NCI-H446 (cell line): ENCODE data around the gene PDSS1.

Experiments used
- DNase-seq, 2 experiments: peaks; one replicate each; lab custom pipeline; 2025; lab: John Stamatoyannopoulos, UW

Gene PDSS1

GRCh38 chr10:26699631-26700030 lies 2.1 kb downstream of the PDSS1 start:
- DNase-seq, result no peak

- no peak for DNase-seq
These were observed 3.6 kb downstream of the PDSS1 start for GRCh38 chr10:26700884-26701630.

GRCh38 chr10:26703096-26703495 lies 5.6 kb downstream of the PDSS1 start:
- DNase-seq, result no peak

- no peak for DNase-seq
These were observed 6.5 kb downstream of the PDSS1 start for GRCh38 chr10:26703974-26704373.

GRCh38 chr10:26706206-26706605 lies 8.7 kb downstream of the PDSS1 start:
- no peak for DNase-seq

- DNase-seq, result no peak
These were observed 9.4 kb downstream of the PDSS1 start for GRCh38 chr10:26706936-26707335.

- no peak for DNase-seq
These were observed 13.8 kb downstream of the PDSS1 start for GRCh38 chr10:26711324-26711723.

- DNase-seq, result no peak
These were observed 17.1 kb downstream of the PDSS1 start for GRCh38 chr10:26714415-26715136.

- DNase-seq, result no peak
These were observed 17.6 kb downstream of the PDSS1 start for GRCh38 chr10:26715137-26715487.

GRCh38 chr10:26717476-26717875 lies 20.0 kb downstream of the PDSS1 start:
- DNase-seq, result no peak

- no peak for DNase-seq
These were observed 24.1 kb downstream of the PDSS1 start for GRCh38 chr10:26721561-26721960.

- no peak for DNase-seq
These were observed 25.5 kb downstream of the PDSS1 start for GRCh38 chr10:26723016-26723415.

- peak in 1 of 2 experiments; percentile 64 for DNase-seq
These were observed 28.6 kb downstream of the PDSS1 start for GRCh38 chr10:26725837-26726727.

- no peak for DNase-seq
These were observed 29.5 kb downstream of the PDSS1 start for GRCh38 chr10:26727005-26727404.

GRCh38 chr10:26728957-26729356 lies 31.5 kb downstream of the PDSS1 start:
- DNase-seq, result no peak

GRCh38 chr10:26729395-26729794 lies 31.9 kb downstream of the PDSS1 start:
- no peak for DNase-seq

GRCh38 chr10:26730552-26730951 lies 33.1 kb downstream of the PDSS1 start:
- no peak for DNase-seq

GRCh38 chr10:26733750-26734568 lies 36.5 kb downstream of the PDSS1 start:
- DNase-seq, result no peak

- no peak for DNase-seq
These were observed 37.9 kb downstream of the PDSS1 start for GRCh38 chr10:26735435-26735834.

- no peak for DNase-seq
These were observed 40.2 kb downstream of the PDSS1 start for GRCh38 chr10:26737730-26738129.

- no peak for DNase-seq
These were observed 40.9 kb downstream of the PDSS1 start for GRCh38 chr10:26738301-26738911.
